ENCODE measurements around the gene ADAR.
"Not testable (repeated sequence)": the region's sequence is repeated elsewhere in the genome, so short reads cannot be mapped to it uniquely, and the experiment has no call there.

ADAR gene, protein sequence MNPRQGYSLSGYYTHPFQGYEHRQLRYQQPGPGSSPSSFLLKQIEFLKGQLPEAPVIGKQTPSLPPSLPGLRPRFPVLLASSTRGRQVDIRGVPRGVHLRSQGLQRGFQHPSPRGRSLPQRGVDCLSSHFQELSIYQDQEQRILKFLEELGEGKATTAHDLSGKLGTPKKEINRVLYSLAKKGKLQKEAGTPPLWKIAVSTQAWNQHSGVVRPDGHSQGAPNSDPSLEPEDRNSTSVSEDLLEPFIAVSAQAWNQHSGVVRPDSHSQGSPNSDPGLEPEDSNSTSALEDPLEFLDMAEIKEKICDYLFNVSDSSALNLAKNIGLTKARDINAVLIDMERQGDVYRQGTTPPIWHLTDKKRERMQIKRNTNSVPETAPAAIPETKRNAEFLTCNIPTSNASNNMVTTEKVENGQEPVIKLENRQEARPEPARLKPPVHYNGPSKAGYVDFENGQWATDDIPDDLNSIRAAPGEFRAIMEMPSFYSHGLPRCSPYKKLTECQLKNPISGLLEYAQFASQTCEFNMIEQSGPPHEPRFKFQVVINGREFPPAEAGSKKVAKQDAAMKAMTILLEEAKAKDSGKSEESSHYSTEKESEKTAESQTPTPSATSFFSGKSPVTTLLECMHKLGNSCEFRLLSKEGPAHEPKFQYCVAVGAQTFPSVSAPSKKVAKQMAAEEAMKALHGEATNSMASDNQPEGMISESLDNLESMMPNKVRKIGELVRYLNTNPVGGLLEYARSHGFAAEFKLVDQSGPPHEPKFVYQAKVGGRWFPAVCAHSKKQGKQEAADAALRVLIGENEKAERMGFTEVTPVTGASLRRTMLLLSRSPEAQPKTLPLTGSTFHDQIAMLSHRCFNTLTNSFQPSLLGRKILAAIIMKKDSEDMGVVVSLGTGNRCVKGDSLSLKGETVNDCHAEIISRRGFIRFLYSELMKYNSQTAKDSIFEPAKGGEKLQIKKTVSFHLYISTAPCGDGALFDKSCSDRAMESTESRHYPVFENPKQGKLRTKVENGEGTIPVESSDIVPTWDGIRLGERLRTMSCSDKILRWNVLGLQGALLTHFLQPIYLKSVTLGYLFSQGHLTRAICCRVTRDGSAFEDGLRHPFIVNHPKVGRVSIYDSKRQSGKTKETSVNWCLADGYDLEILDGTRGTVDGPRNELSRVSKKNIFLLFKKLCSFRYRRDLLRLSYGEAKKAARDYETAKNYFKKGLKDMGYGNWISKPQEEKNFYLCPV

DNA sequence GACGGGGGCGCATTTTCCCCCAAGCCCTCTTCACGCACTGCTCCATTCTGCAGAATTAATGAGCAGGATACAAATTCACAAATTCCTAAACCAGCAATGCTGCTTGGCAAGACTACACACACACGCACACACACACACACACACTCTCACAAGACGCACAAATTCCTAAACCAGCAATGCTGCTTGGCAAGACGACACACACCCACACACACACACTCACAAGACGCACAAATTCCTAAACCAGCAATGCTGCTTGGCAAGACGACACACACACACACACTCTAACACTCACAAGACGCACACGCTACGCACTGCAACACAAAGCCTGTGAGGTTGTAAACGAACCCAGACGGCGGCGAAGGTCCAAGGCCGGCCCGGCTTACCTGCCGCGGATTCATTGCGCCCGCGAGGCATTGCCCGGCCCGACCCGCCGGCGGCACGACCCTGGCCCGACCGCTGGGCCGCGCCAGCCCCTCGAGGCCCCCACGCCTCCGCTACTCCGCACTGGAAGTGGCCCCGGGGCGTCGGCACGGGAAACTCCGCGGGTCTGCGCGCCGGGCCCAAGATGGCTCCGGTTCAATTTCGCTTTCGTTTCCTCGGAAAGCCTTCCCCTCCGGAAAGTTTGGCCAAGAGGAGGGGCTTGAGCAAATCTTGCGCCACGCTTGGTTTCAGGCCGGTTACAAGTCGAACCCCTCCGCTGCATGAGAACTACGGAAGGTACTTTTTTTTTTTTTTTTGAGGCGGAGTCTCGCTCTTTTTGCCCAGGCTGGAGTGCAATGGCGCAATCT is at the start of gene ADAR:
Gene ADAR (minus strand): TSS at position 578 of the 788 bp plus-strand sequence. CDS start 180 bp downstream, at position 398.
- peak; percentile 87 for DNase-seq (ENCODE audit: low spot score)

DNA sequence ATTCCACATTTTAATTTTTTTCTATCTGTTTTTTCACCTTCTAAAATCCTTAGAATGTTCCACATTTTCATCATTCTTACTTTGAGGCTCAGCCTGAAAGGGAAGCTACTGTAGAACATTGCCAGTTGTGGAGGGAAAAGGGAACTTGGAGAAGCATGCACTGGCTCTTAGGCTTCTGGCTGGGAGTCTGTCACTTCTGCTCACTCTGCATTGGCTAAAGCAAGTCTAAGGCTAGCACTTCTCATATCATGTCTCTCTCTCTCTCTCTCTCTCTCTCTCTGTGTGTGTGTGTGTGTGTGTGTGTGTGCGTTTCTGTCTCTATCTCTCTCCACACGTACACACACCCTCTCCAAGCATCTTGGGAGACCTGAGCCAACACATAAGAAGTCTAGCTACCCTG is 49.6 kb upstream of the ADAR start:
- no peak for DNase-seq (ENCODE audit: low spot score)

DNA sequence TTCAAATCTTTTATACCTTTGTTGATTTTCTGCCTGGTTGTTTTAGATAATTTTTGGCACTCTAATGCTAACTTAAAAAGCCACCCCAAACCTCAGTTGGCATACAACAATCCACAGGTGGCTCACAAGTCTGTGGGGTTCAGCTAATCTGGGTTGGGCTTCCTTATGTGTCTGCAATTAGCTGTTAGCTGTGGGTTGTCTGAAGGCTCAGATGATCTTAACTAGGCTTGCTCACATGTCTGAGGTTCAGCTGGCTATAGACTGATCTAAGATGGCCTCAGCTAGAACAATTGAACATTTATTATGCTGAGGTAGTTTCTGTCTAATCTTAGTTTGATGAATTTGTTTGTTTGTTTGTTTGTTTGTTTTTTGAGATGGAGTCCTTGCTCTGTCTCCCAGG is 44.9 kb upstream of the ADAR start:
- DNase-seq (ENCODE audit: low spot score) = no peak

DNA sequence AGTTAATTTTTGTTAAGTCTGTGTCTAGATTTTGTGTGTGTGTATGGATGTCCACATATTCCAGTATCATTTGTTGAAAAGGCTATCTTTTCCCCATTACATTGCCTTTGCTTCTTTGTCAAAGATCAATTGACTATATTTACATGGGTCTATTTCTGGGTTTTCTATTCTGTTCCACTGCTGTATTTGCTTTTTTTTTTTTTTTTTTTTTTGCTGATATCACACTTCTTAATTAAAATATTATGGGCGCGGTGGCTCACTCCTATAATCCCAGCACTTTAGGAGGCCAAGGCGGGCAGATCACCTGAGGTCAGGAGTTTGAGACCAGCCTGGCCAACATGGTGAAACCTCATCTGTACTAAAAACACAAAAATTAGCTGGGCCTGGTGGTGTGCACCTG is 36.7 kb upstream of the ADAR start:
- not testable (repeated sequence) for DNase-seq (ENCODE audit: low spot score)

DNA sequence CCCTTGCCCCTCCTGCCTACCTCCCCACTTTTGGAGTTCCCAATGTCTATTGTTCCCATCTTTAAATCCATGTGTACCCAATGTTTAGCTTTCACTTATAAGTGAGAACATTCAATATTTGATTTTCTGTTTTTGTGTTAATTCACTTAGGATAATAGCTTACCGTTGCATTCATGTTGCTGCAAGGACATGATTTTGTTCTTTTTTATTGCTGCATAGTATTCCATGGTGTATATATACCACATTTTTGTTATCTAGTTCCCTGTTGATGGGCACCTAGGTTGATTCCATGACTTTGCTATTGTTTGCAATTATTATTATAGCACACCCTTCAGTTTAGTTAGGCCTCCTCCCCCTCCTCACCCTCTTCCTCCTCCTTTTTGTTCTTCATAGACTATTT is 33.5 kb upstream of the ADAR start:
- DNase-seq (ENCODE audit: low spot score) = no peak

DNA sequence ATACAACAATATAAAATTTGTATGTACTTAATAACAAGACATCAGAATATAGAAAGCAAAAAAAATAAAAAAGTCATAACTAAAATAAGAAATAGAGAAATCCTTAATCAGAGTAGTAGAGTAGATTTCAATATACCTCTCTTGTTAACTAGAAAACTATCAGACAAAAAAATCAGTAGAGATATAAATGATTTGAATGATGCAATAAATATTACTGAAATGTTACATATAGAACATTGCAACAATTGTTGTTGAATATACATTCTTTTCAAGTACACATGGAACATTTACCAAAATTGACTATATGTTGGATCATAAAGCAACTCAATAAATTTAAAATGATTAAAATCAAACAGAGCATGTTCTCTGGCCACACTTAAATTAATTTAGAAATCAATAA is 31.9 kb upstream of the ADAR start:
- no peak for DNase-seq (ENCODE audit: low spot score)

DNA sequence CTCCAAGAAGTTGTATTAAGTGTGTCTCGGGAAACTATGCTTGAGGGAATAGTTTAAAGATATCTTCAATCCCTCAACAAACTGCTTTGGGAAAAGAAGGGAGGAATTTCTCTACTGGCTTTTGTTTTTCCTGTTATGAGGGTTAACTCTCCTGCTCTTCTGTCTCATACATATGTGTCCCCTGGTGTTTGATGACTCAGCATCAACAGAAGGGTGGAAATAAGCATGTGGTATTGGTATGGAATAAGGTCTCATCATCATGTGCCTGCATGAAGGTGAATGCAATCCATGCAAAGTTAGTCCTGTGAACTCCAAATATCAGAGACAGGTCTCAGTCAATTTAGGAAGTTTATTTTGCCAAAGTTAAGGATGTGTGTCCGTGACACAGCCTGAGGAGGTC is 27.2 kb upstream of the ADAR start:
- no peak for DNase-seq (ENCODE audit: low spot score)

DNA sequence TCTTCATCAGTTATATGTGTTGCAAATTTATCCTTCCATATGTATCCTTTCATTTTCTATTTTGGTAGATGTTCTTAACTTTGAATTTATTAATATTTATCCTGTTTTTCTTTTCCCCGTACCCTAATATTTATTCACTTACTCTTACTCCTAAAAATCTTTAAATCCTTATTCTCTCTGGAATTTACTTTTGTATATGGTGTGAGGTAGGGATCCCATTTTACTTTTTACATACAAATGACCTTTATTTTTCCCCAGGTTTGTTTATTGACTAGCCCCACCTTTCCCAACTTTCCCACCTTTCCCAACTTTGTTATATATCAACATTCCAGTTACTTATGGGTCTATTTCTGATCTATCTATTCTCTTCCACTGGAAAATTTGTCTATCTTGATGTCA is 21.7 kb upstream of the ADAR start:
- DNase-seq (ENCODE audit: low spot score) = no peak

DNA sequence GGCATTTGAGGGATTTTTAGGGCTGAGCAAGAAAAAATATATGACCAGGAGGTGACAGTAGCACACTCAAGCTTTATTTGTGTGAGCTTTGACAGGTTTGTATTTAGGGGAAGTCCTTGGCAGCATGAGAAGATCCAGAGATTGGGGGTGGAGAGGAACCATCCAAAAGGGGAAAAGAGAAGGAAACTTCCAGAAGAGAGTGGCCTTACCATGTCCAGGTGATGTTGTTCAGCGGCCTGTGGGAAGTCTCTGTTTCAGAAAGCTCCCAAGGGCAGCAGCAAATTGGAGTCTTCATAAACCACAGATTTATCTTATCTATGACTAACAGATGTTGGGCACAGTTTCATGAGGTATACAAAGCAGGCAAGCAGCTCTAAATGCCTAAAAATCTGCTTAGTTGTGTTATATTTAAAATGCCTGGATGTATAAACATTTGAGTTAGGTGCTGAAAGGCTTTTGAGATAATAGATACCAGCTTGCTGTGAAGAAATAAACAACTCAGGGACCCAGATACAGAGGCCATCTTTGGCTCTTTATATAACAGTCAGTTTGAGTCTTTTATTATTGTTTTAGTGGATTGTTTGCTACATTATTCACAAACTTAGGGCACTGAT is 21.2 kb upstream of the ADAR start:
- no peak for DNase-seq (ENCODE audit: low spot score)

DNA sequence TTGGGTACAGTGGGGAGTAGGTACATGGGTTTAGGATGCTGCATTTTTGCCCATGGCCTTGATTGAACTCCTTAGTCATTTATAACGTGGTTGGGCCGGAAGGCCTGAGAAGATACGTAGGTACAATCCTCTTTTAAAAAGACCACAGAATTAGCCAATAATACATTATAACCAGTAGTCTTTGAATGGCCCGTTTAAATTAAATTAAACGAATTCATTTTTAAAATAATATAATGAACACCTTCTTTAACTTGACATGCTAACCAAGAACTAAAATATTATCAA is 20.1 kb upstream of the ADAR start:
- no peak for DNase-seq (ENCODE audit: low spot score)

DNA sequence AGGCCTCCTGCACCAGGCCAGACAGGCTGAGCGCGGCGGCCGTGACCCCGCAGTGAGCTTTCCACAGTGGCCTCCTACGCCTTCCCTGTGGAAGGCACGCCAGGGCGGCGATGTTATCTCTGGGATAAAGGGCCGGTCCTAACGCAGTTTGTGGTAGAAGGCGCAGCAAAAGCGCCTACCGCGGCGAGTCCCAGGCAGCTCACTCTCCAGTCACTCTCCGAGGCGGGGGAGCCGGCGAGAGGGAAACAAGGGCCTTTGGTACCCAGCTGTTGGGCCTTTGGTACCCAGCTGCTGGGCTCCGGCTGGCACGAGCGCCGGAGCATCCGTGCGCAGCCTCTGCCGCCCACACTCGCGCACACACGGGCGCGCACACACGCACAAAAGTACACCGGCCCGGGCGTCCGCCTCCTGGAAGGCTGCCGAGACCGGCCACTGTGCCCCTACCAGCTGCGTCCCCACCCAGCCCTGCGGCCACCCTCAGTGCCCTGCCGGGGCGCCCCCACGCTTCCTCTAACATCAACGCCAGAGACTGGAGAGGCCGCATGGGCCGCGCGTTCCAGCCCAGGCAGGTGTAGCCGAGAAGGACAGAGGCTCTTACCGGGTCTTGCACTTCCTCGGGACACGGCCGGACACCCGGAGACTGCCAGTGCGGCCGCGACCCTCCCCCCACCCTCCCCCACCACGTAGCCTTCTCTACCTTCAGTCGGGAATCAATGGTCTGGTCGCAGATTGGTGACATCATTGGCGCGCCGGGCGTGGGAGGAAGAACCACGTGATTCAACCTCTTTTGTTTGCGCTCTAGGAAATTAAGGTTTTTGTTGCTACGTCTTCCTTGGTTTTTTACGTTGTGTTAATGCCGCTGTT is 19.5 kb upstream of the ADAR start:
- peak; percentile 91 for DNase-seq (ENCODE audit: low spot score)

DNA sequence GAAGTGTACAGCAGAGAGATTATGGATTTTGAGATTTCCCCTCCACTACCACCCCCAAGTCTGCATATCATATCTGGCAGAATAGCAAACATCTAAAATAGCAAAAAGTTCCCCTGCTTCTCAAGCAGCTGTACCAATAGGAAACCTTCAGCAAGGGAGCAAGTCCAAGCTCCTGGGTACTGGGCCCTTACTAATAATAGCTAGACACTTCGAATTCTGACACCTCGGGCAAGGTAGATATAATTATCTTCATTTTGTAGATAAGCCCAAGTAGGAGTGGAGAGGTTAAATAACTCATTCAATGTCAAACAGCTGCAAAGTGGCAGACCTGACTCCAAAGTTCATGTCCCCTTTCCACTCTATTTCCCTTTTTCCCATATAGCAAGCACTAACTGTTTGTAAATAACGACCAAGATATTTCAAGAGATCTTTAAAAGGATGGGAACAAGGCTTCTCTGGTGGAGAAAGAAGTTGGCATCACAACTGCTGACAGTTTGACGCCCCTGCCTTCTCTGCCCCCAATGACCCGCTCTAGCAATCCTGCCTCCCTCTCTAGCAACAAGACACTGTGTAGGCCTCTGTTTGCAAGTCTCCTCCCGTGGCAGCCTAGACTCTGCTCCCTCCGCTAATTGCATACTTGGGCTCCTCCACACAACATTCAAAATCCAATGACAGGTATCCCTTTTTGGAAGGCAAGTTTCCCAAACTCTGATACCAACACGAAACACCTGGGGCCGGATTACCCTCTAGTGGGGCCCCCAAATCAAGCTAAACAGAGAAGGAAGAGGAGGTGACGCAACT is 18.7 kb upstream of the ADAR start:
- DNase-seq (ENCODE audit: low spot score) = peak; percentile 48

DNA sequence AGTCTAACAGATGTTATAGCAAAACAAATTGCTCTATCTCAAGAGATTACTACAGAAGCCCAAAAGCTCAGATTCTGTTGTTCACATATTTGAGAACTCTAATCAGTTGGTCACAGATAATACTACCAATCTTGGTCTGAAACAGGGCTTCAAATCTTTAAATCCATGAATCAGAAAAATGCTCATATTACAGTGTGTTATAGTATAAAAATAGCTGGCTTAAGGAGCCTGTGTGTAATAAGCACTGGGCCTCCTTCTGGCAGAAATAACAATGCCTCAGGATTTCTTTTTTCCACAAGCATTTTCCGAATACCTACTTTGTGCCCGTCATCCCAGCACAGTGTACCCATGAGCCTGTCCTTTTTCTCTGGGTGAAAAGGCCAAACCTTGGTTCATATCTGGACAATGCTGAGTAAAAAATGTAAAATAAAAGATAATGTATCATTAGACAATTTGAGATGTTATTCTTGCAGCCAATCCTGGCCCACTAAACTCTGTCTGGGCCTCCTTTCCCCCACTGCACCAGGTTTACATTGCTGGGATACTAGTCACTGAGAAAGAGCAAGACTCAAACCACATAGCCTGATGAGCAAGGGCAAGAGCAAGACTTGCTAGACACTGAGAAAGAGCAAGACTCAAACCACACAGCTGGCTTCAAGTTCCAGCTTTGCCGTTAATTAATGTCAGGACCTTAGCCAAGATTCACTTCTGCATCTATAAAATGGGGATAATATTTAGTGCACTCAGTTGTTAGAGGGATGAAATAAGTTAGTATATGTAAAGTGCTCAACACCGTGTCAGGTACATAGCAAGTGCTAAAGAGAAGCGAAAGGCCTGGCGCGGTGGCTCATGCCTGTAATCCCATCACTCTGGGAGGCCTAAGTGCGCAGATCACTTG is 17.0 kb upstream of the ADAR start:
- no peak for DNase-seq (ENCODE audit: low spot score)

DNA sequence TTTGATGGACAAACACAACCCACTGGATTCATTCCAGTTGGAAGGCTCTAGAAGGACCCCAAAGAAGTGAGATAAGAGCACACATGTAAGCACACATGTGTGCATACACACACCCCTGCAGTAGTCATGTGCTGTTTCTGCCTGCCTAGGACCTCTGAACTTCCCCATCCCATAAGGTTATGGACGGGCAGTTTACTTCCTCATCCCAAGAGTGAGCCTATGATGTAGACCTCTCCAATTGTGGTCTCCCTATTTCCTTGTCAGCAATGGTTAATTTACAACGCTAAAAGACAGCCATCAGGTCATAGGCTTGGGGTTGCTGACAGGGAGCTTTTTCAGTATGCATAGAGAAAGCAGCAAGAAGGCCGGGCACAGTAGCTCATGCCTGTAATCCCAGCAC is 15.4 kb upstream of the ADAR start:
- no peak for DNase-seq (ENCODE audit: low spot score)

DNA sequence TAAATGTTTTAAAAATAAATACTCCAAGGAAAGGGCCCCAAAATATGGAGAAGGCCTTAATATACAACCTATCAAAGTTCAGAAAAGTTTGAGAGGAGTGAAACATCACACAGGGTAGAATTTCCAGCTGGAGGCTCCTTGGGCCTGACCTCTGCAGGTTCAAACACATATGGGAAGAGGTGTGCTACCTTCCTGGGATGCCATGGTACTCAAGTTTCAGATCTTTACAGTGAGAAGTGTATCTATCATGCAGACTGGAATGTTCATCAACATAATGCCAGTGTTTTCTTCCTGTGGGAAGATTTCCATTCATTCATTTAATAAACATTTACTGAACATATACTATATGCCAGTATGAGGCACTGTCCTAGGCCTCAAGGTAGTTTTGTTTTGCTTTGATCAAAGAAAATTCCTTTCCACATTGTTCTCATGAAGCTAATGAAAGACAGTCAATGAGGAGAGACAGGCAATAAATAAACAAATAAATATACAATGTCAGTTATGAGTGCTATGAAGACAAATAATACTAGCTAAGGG is 14.6 kb upstream of the ADAR start:
- DNase-seq (ENCODE audit: low spot score) = no peak

DNA sequence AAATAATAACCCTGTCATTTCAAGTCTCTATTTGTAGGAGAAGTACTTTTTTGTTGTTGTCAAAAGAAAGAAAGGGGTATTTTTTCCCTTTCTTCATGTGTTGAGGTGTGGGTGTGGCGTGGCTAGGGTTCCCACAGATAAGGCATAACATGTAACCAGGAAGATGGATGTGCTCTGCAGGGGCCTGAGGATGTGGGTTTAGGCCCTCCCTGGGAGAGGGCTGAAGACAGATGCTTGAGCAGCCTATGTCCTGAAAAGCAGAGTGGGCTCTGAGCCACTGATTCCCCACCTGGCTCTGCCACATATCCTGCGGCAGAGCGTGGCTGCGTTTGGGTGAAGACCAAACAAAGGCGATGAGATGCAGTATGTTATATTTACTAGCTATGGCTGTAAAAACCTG is 13.9 kb upstream of the ADAR start:
- no peak for DNase-seq (ENCODE audit: low spot score)

DNA sequence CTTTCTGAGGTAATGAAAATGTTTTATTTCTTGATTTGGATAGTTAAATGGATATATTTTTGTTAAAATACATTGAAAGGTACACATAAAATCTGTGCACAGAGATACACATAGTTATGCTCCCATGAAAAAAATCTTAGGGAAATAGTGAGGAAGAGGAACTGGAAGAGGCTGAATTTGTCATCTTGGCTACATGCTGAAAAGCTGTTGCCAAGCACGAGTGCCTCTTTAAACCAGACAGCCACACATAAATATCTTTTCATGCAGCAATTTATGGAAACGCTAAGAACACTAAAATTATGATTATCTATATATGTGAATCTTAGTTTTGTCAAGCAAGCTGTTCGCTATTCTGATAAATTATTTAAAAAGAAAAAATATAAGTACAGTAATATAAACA is 12.8 kb upstream of the ADAR start:
- DNase-seq (ENCODE audit: low spot score) = no peak

DNA sequence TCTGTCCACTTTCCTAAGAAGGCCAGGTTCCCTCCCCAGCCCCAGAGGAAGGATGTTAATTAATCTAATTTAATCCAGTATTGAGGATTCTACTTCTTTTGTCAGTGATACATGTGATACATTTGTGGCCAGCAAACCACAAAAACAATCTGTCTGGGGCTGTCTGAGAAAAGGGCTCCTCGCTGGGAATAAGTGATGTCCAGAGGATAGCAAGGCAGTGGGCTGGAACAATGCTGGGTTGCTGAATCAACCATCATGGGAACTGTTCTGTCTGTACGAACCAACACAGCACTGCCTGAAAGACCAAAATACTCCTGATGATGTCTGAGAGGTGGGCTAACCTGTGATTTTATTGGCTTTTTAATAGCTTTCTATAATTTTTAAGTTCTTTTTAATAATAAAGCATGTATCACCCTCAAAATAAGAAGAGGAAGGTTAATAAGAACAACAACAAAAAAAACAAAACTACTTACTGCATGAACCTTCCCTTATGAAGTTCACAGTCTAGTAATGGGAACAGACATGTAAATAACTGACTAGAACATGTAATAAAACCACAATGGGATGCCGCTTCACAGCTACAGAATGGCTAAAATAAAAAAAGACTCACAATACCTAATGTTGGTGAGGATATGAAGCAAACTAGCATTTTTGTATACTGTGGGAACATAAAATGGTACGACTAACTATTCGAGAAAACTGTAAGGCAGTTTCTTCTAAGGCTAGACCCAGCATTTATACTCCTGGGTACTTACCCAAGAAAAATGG is 11.4 kb upstream of the ADAR start:
- DNase-seq (ENCODE audit: low spot score) = no peak
